ENCODE measurements around the gene PER2. TPM values are rescaled to one million over a fixed set of nuclear protein-coding genes. Genes with fewer than 3 reads are reported as not detected.

The PER2 gene
- total RNA-seq, 1 experiment from 2014 or later, result 6.6 TPM

- Mint-ChIP-seq H3K4me3 (peak overlapping the region; percentile 79), H3K4me1 (peaks cover 23% of the 10 kb centered on the region)
- CTCF ChIA-PET, result interaction anchor here (1.0 to 6.9 kb wide), 7 partner anchors 11 to 79 kb away, joined by 3 to 50 read pairs (median 5); no protein-coding TSS in a partner anchor
Observed at GRCh38 chr2:238288650-238289573, 502 bp upstream of the PER2 start.

More at GRCh38 chr2:238288650-238289573, 502 bp upstream of the PER2 start:
- H3K9me3 Mint-ChIP-seq, result no peaks in the 10 kb centered on the region
- peak overlapping the region; percentile 58; the same call in 1 of the 2 replicates for H3K27ac Mint-ChIP-seq
- peaks cover 4% of the 10 kb centered on the region; the same call in 1 of the 2 replicates for H3K27me3 Mint-ChIP-seq (ENCODE audit: low read depth)
- ATAC-seq, result peak; percentile 85
- no peaks in the 10 kb centered on the region for H3K36me3 Mint-ChIP-seq
- peak; percentile 99 for DNase-seq (ENCODE audit: low spot score)
- POLR2A ChIA-PET, result interaction anchor here (1.6 kb wide), 1 partner anchor 11 kb away, joined by 4 read pairs; no protein-coding TSS in a partner anchor
- TF ChIP-seq AFF4 (CRISPR knock-in tag; IDR thresholded peaks at IDR 0.05; ENCODE audit: borderline replicate concordance), result no peak
- TF ChIP-seq NFYB (CRISPR knock-in tag; conservative IDR thresholded peaks at IDR 0.05; ENCODE audit: low read depth), result peak; percentile 95
- 0 out of 2 replicates have a peak, but pooled peaks have one; percentile 2 for TF ChIP-seq TP53 (CRISPR knock-in tag; IDR thresholded peaks at IDR 0.05)
- TF ChIP-seq ZNF317 (CRISPR knock-in tag; IDR thresholded peaks at IDR 0.05; ENCODE audit: borderline replicate concordance, low read depth), result peak; percentile 65
- TF ChIP-seq HMGXB4 (CRISPR knock-in tag; IDR thresholded peaks at IDR 0.05), result peak; percentile 88
- TF ChIP-seq E2F5 (CRISPR knock-in tag; IDR thresholded peaks at IDR 0.05), result peak; percentile 90
- TF ChIP-seq ETV6 (CRISPR knock-in tag; IDR thresholded peaks at IDR 0.05), result peak; percentile 61
- TF ChIP-seq RELA (CRISPR knock-in tag; IDR thresholded peaks at IDR 0.05; ENCODE audit: borderline replicate concordance), result 0 out of 2 replicates have a peak, but pooled peaks have one; percentile 11
- TF ChIP-seq CREM (CRISPR knock-in tag; IDR thresholded peaks at IDR 0.05), result peak; percentile 61; the same call in 1 of the 2 replicates
- TF ChIP-seq FOXP4 (CRISPR knock-in tag; IDR thresholded peaks at IDR 0.05), result no peak; the same call in 1 of the 2 replicates
- peak; percentile 95 for TF ChIP-seq MAX (CRISPR knock-in tag; IDR thresholded peaks at IDR 0.05)
- peak; percentile 79 for TF ChIP-seq GABPB1 (CRISPR knock-in tag; IDR thresholded peaks at IDR 0.05)
- TF ChIP-seq ZNF219 (CRISPR knock-in tag; IDR thresholded peaks at IDR 0.05; ENCODE audit: borderline replicate concordance), result no peak
- TF ChIP-seq, protein P1, sequence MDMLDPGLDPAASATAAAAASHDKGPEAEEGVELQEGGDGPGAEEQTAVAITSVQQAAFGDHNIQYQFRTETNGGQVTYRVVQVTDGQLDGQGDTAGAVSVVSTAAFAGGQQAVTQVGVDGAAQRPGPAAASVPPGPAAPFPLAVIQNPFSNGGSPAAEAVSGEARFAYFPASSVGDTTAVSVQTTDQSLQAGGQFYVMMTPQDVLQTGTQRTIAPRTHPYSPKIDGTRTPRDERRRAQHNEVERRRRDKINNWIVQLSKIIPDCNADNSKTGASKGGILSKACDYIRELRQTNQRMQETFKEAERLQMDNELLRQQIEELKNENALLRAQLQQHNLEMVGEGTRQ (CRISPR knock-in tag; IDR thresholded peaks at IDR 0.05), result 0 out of 2 replicates have a peak, but pooled peaks have one; percentile 6
- TF ChIP-seq FOXK1 (CRISPR knock-in tag; IDR thresholded peaks at IDR 0.05), result peak; percentile 93
- peak; percentile 93 for TF ChIP-seq SP1 (CRISPR knock-in tag; conservative IDR thresholded peaks at IDR 0.05)
- no peak for TF ChIP-seq FOXJ3 (CRISPR knock-in tag; IDR thresholded peaks at IDR 0.05; ENCODE audit: borderline replicate concordance)
- TF ChIP-seq, protein P2, sequence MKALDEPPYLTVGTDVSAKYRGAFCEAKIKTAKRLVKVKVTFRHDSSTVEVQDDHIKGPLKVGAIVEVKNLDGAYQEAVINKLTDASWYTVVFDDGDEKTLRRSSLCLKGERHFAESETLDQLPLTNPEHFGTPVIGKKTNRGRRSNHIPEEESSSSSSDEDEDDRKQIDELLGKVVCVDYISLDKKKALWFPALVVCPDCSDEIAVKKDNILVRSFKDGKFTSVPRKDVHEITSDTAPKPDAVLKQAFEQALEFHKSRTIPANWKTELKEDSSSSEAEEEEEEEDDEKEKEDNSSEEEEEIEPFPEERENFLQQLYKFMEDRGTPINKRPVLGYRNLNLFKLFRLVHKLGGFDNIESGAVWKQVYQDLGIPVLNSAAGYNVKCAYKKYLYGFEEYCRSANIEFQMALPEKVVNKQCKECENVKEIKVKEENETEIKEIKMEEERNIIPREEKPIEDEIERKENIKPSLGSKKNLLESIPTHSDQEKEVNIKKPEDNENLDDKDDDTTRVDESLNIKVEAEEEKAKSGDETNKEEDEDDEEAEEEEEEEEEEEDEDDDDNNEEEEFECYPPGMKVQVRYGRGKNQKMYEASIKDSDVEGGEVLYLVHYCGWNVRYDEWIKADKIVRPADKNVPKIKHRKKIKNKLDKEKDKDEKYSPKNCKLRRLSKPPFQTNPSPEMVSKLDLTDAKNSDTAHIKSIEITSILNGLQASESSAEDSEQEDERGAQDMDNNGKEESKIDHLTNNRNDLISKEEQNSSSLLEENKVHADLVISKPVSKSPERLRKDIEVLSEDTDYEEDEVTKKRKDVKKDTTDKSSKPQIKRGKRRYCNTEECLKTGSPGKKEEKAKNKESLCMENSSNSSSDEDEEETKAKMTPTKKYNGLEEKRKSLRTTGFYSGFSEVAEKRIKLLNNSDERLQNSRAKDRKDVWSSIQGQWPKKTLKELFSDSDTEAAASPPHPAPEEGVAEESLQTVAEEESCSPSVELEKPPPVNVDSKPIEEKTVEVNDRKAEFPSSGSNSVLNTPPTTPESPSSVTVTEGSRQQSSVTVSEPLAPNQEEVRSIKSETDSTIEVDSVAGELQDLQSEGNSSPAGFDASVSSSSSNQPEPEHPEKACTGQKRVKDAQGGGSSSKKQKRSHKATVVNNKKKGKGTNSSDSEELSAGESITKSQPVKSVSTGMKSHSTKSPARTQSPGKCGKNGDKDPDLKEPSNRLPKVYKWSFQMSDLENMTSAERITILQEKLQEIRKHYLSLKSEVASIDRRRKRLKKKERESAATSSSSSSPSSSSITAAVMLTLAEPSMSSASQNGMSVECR (CRISPR knock-in tag; IDR thresholded peaks at IDR 0.05; ENCODE audit: borderline replicate concordance), result peak; percentile 87; the same call in 1 of the 2 replicates
- no peak for TF ChIP-seq FOXP1 (CRISPR knock-in tag; IDR thresholded peaks at IDR 0.05; ENCODE audit: borderline replicate concordance)
- TF ChIP-seq MYBL2 (CRISPR knock-in tag; IDR thresholded peaks at IDR 0.05), result peak; percentile 46; the same call in 1 of the 2 replicates
